GM19043 (cell line): Measurements from ENCODE around the gene KLHL30.
"Not testable (repeated sequence)": the region's sequence is repeated elsewhere in the genome, so short reads cannot be mapped to it uniquely, and the experiment has no call there.

Experiments used
- ATAC-seq: cut with Tn5 transposase; IDR thresholded peaks from one replicate; pipeline ENCODE4 v1.9.1; 2021; ENCODE audit warnings: low read depth; ENCODE audit not compliant: unreplicated experiment

Gene KLHL30

DNA sequence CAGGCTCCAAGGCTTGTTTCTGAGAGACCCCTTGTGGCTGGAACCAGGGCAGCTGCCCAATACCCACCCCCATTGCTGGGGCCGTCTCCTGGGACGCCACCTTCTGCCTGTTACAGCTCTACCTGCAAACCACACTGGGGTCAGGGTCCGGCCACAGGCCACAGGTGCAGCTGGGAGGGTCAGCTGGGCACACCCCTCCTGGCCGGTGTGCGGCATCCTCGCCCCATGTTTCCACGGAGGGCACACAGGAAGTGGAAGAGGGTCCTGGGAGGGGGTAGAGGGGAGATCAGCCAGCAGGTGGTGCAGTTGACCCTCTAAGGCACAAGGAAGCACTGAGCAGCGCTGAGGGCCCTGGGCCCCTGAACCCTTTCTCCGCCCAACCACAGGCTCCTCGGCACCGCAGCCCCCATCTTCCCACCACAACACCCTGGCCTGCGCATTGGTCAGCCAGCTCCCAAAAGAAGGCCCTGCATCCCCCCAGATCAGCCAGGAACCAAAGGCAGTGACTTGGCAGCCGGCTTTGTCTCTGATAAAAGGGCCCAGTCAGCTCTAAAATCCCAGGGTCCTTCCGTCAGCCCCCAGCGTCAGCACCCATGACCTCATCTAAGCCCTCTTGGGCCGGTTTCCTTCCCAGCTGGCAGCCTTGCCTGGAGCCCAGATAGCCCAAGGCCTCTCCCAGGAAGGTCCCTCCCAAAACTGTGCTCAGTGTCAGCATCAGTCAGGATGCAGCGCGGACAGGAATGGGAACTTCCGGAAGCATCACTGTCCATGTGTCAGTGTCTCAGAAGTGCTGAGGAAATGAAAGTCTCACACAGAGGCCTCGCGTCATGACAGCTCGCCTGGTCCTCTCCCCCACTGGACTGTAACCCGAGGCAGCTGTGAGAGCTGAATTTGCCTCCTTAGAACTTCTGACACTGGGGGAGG, 22.0 kb downstream of the KLHL30 start:
- ATAC-seq: no peak

DNA sequence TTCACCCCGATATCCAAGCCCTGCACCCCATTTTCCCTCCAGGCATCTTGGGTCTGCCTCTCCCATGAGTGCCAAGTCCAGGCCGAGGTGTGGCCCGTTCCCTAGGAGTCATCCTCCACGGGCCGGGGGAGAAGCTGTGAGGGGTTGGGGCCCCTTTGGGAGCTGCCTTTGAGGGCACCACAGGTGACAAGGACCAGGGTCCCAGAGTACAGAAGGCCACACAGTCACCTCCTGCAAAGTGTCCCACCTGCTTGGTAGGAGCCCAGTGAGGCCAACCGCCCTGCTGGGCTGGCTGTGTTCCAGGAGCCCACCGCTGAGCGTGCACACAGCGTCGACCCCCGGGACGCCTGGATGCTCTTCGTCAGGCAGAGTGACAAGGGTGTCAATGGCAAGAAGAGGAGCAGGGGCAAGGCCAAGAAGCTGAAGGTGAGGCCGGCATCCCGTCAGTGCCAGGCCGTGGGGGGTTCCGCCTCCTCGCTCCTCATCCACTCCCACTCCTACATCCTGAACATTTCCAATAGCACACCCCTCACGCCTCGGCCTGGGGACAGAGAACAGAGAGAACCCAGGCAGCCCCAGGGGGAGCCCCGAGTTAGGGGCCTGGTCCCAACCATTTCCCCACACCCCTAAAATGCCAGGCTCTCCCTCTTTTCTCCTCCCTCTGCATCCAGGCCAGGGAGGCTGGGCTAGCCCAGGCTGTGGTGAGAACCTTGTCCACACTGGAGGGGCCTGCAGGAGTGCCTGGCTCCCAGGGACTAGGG, 23.0 kb downstream of the KLHL30 start:
- no peak for ATAC-seq

DNA sequence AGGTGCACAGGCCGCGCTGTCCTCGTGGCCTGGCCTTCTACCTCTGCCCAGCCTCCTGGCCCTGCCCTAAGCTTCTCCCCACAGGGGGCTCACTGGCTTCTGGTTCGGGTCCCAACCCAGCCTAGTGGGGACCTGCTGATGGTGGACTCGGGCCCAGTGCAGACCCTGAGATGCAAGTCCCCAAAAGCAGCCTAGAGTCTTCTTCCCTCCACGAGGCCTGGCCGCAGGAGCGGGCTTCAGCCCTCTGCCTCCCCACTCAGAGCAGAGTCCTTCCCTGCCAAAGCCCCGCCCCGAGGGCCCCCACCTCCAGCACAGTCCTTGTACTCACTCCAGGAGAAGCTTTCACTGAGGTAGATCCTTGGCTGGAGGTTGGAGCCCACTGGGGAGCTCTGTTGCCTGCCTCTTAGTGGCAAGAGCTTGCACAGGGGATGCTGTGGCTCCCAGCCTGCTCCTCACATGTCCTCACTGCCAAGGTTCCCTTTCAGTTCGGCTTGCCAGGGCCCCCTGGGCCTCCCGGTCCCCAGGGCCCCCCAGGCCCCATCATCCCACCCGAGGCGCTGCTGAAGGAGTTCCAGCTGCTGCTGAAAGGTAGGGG, 23.9 kb downstream of the KLHL30 start:
- no peak for ATAC-seq

DNA sequence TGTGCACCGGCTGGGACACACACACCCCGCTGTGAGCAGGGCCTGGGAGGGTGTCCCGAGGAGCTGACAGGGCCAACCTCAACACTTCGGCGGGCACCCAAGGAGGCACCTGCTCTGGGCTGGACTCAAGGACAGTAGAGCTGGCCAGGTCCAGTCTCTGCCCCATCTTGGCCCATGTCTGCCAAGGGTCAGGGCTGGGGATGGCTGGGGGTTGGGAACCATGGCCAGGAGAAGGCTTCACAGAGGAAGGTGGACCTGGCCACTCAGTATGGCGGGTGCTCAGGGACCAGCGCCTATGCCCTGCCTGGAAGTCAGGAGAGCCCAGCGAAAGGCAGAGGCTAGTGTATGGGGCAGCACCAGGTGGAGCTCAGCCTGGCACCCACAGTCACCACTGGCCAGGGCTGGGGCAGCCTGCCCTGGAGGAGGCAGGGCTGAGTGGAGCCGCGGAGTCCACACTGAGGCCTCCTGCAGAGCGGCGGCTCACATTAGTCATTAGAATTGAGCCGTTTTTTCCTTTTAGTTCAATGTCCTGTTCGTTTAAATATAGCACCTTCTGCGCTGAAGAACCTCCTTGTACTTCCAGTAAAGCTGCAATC, 24.5 kb downstream of the KLHL30 start:
- no peak for ATAC-seq

DNA sequence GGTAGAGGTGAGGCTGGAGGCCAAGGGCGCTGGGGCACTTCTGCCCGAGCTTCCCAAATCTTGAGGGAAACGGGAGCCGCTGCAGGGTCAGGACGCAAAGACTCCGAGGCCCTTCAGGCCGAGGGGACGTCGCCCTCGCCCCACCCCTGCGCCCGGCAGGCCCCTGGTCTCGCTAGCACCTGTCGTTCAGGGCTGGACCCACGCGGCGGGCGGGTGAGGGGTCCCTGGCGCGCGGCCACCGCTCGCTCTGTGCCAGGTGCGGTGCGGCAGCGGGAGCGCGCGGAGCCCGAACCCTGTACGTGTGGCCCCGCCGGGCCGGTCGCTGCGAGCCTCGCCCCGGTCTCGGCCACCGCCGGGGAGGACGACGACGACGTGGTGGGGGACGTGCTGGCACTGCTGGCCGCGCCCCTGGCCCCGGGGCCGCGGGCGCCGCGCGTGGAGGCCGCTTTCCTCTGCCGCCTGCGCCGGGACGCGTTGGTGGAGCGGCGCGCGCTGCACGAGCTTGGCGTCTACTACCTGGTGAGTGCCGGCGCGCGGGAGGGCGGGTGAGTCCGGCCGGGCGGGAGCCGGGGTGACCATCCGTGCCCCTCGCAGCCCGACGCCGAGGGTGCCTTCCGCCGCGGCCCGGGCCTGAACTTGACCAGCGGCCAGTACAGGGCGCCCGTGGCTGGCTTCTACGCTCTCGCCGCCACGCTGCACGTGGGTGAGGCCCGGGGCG, 25.2 kb downstream of the KLHL30 start:
- ATAC-seq: no peak

DNA sequence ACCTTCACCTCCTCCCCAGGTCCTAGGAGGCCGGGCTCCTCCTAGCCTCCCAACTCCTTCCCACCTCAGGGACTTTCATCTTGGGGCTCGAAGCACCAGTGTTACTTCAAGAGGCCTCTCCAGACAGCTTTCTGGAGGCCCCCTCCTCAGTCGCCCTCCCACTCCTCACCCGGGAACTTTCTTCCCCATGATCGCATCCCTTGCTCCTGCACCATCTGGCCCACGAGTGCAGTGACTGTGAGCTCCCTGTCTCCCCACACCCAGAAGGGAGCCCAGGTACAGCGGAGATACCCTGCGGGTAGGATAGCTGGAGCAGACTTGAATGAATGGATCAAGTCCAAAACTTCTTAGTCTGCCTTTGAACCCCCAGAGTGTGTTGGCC, 26.4 kb downstream of the KLHL30 start:
- ATAC-seq: no peak

DNA sequence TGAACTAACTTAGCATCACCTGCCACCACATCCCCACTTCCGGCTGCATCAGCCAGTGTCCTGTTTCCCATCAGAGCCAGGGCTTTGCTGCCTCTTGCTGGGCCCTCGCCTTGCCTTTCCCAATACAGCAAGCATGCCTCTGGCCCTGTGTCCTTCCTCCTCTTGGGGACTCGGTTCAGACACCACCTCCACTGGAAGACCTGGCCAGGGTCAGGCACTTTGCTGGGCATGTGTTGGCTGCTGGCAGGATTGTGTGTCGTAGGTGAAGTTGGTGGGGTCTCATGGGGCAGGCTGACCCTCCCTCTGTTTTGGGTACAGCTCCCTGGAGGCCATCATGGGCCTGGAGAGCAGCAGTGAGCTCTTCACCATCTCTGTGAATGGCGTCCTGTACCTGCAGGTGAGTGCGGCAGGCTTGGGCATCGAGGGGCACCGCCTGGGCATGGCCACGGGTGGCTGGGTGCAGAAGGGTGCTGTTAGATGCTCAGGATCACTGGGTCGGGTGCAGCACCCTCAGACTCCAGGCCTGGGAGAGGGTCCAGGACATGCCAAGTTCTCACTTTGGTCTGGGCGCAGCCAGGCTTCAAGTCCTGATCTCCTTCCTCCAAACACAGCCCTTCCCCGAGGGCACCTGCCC, 26.9 kb downstream of the KLHL30 start:
- no peak for ATAC-seq

DNA sequence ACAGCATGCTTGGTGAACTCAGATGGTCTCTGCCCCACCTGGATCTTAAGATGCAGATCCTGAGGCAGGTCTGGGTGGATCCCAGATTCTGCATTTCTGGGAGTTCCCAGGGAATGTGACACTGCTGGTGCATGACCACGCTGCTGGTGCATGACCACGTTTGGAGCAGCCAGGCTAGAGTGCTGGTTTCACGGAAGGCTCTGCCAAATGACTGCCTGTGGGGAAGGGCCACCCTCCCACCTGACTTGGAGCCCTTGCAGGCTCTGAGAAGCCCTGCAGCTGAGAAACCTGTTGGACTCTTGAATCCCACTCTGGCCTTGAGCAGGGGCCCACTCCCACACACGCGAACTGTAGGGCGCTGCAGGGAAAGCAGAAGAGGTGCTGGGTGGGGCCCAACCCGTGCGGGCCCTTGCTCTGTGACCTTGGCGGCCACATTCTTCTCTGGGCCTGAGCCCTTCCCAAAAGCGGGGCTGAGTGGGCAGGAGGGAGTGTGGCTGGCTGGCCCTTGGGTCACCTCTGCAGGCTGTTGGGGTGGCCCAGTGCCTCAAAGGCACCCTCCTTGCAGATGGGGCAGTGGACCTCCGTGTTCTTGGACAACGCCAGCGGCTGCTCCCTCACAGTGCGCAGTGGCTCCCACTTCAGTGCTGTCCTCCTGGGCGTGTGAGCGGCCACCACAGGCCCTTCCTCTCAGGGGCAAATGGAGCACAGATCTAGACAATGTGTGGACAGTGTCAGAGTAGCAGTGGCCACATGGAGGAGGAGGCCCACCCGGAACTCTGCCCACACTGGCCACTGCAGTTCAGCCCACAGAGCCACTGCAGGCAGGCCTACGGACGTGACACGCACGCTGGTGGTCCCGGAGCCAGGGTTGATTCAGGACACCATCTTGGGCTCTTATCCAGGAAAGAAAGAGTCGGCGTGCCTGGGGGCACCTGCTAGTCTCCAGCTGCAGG, 28.2 kb downstream of the KLHL30 start:
- no peak for ATAC-seq

DNA sequence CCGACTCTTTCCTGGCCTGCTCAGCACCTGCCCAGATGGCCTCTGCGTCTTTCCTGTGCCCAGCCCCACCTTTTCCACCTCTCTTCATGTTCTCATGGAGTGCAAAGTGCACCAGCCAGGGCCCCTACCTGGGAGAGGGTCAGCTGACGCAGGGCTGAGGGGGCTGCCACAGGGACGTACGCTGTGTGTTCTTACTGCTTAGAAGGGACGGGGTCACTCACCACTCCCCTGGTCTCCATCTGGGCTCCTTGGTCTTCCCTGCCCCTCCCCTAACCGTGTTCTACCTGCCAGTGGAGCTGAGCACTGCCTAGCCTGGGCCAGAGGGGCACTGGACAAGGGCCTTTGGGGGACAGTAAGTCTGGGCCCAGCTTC, 28.9 kb downstream of the KLHL30 start:
- ATAC-seq: no peak

DNA sequence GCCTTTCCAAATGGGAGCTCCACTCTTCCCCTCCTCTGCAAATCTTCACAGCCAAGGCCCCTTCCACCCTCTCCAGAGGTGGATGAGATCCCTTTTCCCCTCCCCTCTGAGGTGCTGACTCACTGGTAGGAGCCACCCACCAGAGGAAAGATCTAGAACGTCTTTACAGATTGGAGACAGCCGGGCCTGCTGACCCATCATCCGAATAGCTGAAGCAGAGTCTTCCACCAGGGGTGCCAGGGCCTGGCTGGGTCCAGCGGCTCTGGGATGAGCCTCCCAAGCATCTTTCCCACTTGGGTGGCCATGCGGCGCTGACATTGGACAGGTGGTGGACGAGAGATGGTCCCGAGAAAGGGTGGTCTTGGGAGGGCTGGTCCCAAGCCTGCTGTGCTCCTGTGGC, 29.3 kb downstream of the KLHL30 start:
- ATAC-seq: no peak

DNA sequence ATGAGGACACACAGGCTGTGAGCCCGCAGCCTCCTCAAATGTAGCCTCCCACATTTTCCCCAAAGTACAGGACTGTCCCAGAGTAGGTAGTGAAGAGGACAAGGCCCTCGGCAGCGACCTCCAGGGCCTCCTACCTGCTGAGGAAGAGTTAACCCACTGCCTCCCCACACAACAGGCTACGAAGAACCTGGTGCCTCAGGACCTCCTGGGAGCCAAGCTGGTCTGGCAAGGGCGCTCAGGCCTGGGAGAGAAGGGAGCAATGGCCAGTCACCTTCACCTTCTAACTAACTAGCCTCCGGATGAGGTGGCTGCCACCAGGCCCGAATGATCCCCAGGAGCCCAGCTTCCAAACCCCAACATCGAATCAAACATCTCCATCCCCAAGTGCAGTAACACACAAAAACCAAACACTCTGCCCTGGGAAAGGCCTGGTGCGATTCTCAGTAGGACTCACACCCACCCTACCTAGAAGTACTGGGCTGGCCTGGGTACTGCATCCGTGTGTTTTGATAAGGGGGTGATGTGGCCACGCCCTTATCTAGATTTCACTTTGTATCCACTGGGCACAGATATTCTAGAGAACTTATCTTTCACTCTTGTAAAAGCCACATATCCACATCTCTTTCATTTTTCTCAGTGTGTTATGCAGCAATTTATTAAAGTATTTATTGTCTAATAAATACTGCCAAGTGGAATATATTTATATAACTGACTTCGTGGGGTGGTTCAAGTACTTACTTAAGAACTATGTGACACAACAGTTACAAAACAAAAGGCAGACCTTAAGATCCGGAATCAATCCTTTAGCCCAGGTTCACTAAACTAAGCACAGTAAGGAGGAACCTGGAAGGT, 30.0 kb downstream of the KLHL30 start:
- no peak for ATAC-seq

DNA sequence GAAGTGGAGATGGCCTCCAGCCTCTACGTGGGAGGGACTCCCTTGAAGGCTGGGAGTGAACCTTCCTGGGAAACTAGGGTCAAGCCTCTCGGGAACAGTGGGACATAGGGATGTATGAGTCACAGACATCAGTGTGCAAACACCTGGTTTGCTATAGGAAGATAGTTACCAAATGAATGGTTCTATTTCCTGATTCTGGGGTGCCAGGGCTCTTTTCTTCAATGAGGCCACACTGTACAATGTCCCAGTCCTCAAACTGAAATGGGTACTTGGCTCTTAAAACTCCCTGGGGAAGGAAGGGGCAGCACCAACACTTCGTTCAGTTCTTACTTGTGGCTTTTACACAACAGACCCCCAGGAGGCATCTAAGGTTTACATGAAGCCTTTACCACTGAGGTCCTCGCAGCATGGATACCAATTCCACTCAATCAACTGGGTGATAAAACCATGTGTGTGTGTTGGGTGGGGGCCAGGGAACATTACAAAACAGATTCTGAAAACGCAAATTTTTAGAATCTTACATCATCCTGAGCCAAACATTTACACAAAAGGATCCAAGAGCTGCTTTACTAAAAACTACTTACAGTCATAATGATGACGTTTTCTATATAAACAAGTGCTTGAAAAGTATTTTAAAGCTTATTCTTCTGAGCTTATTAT, 30.7 kb downstream of the KLHL30 start:
- no peak for ATAC-seq

DNA sequence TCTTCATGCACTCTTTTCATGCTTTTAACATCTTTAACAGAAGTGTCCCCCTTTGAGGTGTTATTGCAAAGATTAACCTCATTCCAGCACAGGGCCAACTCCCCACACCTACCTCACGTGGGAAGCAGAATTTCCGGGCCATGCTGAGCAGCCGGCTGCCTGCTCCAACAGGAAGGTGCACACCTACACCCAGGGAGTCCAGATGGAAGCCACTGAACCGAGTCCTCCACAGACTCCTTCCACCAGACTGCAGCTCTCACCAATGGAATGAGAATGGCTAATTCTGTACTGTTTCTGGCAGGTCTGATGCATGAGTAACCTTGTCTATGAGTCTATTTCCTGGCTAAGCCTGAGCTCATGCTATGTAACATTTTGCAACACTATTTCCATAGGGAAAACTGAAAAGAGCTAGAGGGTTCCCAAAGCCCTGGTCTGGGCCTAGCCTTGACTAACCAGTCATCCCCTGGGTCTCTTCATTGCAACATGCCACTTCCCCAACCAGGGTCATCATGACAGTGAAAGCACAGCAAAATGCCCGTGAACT, 31.3 kb downstream of the KLHL30 start:
- no peak for ATAC-seq

DNA sequence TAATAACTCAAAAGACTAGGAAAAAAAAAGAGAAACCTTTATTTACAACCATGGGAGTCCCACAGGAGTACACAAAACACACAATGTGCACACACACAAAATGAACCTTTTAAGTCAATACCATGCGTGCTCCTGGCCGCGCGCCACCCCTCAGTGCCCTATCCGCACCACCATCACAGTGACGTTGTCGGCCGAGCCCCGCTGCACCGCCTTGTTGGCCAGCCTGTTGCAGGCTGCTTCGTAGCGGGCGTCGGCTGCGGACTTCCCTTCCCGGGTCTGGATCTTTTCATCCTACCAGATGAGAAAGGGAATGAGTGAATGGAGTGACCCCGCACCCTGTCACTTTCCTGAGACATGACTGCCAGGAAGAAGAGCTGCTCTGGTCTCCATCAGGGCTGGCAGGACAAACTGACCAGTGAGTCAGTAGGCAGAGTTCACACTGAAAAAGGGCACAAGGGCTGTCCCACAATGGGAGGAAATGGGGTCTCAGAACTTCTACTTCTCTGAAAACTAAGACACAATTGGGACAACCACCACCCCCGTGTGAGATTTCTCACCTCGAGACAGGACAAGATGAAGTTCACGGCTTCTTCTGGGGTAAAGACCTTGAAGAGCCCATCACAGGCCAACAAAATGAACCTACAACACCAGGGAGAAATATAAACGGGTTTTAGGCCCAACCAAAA, 32.1 kb downstream of the KLHL30 start:
- ATAC-seq: no peak

DNA sequence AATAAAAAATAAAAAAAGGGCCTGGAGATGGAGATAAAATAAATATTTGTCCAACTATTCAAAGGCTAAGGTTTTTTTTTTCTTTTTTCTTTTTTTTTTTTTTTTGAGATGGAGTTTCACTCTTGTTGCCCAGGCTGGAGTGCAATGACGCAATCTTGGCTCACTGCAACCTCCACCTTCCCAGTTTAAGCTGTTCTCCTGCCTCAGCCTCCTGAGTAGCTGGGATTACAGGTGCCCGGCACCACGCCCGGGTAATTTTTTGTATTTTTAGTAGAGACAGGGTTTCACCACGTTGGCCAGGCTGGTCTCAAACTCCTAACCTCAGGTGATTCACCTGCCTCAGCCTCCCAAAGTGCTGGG, 32.6 kb downstream of the KLHL30 start:
- ATAC-seq: not testable (repeated sequence)

DNA sequence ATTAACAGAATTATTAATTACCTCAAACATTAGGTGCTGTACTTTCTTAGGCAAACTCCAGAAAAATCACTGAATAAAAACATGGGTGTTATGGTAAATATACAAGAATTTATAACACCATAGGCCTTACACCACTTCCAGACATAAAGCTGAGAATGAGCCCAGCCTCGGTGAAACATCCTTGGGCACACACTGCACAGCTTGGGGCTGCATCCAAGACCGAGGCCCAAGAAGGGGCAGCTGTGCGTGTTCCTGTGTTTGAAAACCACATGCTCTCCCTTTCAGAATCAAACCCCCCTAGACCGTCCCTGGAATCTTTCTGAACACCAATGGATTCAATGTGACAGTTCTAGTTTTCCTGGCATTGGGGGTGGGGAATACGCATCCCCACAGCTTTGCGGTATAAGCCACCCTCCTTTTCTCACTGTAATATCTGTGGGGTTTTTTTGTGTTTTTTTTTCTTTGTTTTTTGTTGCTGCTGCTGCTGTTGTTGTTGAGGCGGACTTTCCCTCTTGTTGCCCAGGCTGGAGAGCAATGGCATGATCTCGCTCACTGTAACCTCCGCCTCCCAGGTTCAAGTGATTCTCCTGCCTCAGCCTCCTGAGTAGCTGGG, 33.2 kb downstream of the KLHL30 start:
- no peak for ATAC-seq
